HG02981 (cell line): ENCODE measurements around the gene POLR2F.
A peak's percentile ranks its signal among the peaks of the same experiment; 100 is the strongest.

ENCODE experiments used
- ATAC-seq: cut with Tn5 transposase; IDR thresholded peaks from one replicate; pipeline ENCODE4 v1.9.1; 2021; ENCODE audit warnings: mild to moderate bottlenecking, moderate library complexity; ENCODE audit not compliant: unreplicated experiment

The POLR2F gene

DNA sequence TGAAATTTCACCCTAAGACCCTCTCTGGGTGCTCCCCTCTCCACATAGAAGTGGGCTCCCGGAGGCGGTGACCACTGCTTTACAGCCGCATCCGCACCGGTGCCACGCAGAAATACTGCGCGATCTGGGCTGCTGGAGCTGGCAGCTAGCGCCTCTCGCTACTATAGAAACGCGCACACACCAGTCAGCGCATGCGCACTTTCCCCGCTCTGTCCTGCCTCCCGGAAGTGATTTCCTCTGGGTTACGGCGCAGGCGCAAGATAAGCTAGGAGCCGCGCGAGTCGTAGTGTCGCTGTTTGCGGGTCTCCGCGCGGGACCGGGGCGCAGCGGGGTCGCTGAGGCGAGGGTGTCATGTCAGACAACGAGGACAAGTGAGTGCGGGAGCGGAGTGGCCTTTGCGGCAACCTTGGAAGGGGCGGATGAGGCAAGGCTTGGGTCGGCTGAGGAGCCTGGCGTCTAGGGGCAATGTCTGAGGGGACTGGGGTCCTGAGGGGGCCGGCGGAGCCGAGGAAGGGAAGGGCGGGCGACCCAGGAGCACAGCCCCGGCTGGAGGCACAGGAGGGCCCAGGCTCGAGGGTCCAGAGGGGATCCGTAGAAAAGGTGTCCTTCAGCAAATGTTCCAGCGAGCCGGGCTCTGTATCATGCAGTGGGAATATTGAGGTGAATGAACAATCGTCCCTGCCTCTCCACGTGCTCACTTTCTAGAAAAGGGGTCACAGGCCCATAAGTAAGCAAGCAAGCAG is at the start of gene POLR2F, which contains the start of gene C22orf23:
Gene POLR2F (plus strand): TSS at position 263 of the 743 bp plus-strand sequence. CDS start 89 bp downstream, at position 352.
Gene C22orf23 (minus strand): TSS at position 165 of the 743 bp plus-strand sequence. CDS start 452 bp downstream, outside the sequence.
- peak; percentile 87 for ATAC-seq

DNA sequence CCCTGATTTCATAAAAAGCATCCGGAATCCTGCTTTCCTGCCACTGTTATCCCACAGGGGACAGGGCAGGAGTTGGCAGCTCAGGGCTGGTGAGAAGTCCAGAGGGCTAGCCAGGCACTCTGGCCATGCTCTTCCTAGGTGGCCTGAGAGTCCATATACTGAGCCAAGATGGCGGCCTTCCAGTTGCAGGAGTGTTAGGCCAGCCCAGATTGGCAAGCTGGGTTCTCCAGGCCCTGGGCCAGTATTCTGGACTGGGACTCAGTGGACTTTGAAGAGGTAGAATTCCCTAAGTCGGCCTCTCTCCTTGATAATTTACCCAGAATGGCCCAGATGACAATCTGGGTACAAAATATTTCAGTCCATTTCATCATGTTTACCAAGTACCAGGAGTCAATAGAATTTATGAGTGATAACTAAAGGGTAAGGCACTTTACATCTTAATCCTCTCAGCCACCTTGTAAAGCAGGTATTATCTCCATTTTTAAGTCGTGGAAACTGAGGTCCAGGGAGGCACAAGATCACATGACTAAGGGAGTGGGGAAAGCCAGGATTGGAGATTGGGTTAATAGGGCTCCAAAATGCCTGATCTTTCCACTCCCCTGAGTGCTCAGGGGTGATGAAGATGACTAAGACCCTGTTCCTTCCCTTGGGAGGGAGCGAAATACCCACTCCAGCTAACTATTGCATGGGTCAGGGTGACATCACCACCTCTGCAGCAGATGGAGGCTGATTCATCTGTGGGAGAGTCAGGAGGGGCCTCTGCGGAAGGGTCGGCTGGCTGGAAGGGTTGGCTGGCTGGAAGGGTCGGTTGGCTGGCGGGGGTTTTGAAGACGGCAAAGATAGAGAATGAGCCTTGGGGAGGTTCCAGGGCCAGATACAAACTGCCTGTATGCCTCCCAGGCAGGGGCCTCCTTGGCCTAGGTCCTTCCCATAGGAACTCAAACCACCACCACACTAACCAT is 48.6 kb upstream of the POLR2F start:
- ATAC-seq: no peak

DNA sequence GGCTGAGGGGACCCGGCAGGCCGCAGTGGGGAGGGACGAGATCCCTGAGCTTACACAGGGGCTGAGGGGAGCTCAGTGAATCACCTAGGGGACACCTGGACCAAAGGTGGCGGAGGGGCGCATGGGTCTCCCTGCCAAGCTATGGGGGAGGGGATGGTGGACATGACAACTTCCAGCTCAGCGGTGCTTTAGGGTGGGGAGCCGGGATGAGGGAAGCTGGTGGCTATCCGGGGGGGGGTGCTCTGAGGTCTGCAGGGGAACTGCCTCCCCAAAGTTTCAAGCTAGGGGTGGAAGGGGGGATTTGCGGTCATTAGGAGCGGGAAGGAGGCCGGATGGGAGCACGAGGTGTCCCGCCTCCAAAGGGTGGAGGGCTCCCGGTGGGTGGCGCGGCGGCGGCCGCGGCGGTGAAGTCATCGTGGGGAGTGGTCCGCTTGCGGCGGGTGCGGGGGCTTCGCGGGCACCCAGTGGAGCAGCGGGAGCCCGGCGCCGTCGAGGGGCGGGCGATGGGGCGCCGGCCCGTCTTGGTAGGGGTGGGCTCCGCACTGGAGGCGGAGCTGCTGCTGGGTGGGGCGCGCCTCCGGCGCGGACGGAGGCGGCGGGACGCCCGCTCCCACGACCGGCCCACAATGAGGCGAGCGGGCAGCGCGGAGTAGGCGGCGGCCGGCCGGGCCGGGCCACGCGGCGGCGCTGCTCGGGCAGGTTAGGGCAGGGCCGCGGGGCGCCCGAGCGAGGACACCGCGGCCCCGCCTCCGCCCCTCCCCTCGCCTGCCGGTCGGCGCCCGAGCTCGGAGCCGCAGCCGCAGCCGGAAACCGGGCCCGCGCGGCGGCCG is 47.8 kb upstream of the POLR2F start, which contains the start of gene MICALL1:
Gene MICALL1 (plus strand): TSS at position 764 of the 830 bp plus-strand sequence. CDS start 126 bp downstream, outside the sequence.
- peak; percentile 69 for ATAC-seq

- peak; percentile 41 for ATAC-seq
These were observed 47.0 kb upstream of the POLR2F start for GRCh38 chr22:37906364-37907008.

DNA sequence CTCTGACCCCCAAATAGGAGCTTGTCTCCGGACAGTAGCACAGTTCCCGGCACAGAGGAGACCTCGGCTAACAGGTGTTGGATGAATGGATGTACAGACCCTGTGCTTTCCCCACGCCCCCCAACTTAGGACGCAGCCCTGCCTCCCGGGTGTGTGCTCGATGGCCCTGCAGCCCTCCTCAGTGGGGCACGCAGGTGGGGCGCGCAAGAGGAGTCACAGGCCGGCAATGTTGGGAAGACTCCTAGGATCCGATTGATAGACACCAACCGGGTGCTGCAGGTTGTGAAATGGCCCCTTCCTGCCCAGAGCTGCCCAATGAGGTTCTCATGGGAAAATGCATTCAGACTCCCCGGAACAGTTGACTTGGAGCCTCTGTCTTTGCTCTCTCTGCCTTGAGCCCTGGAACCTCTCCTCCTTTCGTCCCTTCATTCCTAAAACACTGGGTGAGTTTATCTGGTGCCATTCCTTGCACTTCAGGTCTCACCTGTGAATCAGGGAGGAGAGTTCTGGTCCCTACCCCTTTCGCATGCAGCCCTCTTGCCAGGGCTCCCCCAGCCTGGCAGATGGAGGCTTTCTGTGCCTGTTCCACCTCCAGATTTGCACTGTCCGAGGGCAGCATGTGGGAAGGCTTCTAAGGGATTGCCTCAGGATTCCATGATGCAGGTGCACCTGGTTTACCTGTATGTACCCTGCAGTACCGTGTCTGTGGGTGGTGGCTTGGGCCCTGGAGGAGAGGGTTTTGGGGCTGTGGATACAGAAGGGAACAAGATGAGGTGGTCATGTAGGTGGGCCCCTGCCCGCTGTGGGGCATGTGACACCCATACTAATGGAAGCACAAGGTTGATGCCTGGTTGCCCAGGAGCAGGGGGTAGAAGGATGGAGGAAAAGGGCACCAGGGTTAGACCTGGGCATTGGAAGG is 46.2 kb upstream of the POLR2F start:
- ATAC-seq: no peak

DNA sequence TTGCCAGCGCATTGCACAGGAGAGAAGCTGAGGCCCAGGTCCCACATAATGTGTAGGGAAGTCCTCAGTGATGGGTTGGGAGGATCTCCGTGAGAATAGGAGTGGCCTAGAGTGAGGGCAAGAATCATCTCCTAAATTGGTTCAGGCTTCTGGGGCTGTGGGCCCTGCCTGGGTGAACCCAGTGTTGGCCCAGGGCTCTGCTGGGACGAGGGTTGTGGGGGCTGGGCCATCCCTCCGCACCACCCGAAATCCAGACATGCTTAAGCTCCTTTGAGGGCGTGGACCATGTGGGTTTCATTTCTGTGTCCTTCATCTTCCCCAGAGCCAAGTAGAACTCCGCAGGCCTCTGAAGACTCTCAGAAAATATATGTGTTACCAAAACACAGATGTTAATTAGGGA is 43.7 kb upstream of the POLR2F start:
- no peak for ATAC-seq

DNA sequence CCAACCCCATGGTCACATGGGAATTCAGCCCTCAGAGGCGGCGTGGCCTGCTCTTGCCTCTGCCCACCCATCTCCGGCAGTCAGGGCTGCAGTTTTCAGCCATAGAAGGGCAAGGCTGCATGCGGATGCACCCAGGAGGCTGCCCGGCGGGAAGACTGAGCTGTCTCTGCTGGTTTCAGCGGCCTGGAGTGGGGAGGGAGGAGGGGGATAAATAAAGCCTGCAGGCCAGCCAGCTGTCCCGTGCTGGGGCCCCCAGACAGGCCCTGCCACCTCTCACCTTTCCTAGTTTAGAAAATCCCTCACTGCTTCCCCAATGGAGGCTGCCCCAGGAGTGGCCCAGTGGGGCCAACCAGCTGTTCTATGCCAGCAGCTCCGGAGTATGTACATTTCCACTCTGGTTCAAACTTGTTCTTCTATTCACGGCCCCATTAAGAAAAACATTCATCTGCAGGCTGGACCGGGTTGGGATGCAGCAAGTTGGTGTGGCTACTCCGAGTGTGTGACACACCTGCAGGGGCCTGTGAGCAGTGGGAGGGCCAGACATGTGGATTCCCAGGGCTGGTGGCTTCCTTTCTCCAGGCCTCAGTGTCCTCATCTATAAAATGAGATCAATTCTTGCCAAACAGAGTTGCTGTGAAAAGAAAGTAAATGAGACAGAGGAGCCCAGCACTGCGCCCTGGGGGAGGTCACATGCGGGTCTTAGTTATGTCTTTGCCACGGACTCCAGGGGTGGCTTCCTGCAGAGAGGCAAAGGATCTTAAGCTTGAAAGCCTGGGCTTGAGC is 42.4 kb upstream of the POLR2F start:
- ATAC-seq: no peak

DNA sequence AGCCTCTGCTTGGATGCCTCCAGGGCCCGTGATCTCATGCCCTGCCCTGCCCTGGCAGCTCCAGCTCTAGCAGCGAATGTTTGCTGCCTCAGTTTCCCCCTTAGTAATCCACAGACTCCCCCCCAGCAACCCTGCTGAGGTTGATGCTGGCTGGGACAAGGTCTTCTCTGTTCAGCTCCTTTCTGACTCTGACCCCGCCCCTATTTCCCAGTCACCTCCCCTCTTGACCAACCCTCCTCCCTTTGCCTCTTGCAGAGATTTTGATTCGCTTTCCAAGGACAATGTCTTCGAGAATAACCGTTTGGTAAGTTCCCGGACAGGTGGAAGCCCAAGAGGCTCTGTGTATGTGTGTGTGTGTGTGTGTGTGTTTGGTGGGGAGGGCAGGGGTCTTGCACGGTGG is 41.8 kb upstream of the POLR2F start:
- ATAC-seq: no peak

DNA sequence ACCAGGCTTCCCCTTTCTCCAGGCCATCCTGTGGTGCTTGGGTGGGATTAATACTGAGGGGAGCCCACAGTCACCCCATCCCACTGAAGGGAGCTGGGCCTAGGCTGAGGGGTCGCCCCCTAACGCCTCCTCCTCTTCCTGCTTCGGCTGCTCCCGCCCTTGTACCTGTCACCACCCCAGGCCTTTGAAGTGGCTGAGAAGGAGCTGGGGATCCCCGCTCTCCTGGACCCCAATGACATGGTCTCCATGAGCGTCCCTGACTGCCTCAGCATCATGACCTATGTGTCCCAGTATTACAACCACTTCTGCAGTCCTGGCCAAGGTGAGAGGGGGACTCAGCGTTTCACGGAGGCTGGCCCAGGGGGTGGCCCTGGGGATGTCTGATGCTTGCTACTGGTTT is 41.3 kb upstream of the POLR2F start:
- ATAC-seq: no peak

DNA sequence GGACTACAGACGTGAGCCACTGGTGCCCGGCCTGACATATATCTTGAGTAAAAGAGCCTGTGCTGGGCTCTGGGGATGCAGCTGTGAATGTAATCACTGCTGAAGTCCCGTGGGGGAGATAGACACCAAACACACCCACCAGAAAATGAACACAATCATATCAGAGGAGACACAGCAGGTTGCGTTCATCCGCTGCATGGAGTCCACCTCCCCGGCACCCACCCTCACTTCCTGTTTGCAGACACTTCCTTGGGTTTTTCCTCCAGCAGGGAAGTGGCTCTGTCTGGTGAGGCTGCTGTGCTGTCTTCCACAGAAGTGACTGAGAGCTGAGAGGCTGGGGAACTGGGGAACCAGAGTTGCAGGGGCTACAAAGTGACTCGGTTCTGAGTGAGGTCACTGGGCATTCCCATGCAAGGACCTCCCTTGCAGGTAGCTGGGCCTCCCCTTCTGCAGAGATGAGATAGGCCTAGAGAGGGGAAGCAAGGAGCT is 40.2 kb upstream of the POLR2F start:
- no peak for ATAC-seq

DNA sequence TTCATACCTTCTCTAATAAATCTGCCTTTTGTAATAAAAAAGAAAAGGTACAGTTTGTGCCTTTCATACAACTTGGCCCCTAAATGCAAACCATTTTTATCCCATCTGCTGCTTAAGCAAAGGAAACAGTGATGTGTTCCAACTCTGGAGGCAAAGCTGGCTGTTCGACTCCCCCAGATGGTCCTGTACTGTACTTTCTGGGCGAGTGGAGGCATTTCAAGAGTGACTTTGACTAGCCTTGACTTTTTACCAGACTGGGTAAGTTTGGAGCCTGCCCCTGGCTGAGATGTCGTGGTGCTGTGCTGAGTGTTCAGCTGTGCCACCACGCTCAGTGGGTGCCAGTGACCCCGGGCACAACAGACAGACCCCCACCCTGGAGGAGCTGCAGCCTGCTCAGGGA is 37.2 kb upstream of the POLR2F start:
- ATAC-seq: no peak

DNA sequence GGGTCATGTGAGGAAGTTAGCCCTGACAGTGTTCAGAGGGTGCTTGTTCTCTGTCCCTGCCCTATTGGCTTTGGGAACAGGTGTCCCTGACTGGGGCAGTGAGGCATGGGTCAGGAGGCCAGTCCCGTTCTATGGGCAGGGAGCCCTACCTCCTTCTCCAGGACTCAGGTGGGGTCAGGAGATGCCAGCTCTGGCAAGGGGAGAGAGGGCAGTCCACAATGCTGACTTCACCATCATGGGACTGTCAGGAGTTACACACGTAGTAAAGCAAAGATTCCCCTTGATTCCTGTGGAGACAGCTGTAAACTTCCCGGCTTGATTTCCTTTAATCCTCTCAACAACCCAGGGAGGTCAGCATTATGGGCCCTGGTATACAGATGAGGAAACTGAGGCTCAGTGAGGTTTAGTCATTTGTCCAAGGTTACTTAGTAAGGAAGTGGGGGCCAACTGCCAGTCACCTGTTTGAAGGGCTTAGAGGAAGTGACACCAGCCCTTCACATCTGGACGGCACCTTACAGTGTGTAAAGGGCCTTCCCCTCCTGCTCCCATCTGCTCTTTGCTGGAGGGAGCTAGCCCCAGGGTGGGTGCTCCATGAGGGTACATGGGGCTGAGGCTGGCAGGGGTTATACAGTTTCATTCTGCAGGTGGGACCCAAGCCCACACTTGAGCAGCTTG is 35.5 kb upstream of the POLR2F start:
- no peak for ATAC-seq

DNA sequence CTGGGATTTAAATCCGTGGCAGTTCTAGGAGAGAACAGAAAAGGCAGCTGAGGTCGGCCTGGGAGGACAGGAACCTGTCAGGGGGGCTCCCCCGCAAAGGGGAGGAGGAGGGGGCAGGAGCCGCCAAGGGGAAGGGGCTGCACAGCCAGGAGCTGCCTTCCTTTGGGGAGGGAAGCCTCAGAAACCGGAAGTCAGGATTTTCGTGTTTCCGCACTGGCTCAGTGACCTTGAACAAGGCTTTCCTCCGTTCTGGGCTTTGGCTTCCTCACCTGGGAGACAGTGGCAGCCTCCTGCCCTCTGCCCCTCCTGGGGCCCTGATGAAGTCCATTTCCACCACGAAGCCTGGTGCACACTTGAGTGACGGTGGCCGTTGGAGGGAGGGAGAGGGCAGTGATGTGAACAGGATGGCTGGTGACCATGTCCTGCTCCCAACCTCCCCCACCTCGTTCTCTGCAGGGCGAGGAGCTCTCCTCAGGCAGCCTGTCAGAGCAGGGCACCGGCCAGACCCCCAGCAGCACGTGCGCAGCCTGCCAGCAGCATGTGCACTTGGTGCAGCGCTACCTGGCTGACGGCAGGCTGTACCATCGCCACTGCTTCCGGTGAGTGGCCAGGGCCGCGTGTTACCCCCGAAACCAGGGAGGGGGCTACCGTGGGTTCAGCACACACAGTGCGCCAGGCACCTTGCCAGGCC is 34.8 kb upstream of the POLR2F start:
- no peak for ATAC-seq

- no peak for ATAC-seq
These were observed 33.4 kb upstream of the POLR2F start for GRCh38 chr22:37920126-37920525.

- ATAC-seq: no peak
These were observed 31.3 kb upstream of the POLR2F start for GRCh38 chr22:37922191-37922590.

DNA sequence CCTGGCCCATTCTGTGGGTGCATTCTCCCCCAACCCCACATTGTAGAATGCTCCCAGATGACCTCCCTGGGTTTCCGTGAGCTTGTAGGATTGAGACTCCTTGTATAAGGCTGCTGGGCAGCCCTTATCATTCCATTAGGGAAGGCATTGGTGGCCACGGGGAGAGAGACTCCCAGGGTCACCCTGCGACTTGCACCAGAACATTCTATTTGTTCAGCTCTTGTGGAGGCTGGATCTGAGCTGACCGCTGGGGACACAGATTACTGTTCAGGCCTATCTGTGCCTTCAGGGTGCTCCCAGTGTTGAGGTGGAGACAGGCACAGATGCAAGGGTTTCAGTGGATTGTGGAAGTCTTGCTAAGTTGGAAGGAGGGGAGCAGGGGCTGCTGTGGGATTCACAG is 29.6 kb upstream of the POLR2F start:
- no peak for ATAC-seq
